ENCODE results near the gene PYROXD2. TPM values are rescaled to one million over a fixed set of nuclear protein-coding genes. Genes with fewer than 3 reads are reported as not detected.

PYROXD2 gene
- total RNA-seq, 1 experiment from 2014 or later, result 2.2 TPM

DNA sequence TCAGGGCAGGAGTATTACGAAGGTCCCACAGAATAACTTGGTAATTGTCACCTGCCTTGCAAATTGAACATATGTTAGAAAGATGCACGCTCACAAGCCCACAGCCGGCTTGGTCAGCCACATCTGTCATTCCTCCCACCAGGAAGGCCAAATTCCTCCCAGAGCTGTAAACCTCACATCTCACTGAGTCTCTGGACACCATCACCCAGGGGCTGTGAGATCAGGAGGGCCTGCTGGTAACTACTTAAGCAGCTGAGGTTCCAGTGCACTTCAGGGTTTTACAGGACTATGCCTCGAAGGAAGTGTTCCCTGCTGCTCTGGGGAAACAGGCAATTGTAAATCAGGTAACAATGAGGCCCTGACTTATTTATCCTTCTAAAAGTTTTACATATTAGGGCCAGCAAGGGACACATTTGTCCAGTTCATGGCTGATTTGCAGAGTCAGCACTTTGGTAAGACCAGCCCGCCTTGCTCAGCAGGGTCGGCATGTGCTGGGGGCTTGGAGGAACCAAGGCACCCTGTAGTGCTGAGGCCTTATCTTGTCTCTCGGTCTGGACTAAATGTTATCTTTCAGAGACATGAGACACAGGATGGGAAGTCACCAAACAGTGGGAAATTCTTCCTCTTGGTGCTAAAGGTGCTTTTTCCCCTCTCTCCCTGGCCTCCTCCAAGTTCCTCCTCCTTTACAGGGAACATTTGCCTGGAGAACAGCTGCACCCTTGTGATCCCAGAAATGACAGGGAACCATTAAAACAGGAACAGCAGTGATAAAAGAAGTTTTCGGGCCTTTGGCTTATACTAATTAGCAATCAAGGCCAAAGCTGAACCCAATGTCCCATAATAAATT, 34.3 kb downstream of the PYROXD2 start:
- Mint-ChIP-seq H3K27ac (ENCODE audit: unreplicated experiment) (no peak overlapping the region), H3K27me3 (ENCODE audit: insufficient read depth, unreplicated experiment) (peaks cover 6% of the 10 kb centered on the region), H3K4me3 (ENCODE audit: unreplicated experiment) (no peak overlapping the region), H3K36me3 (ENCODE audit: insufficient read depth, unreplicated experiment) (no peaks in the 10 kb centered on the region), H3K9me3 (ENCODE audit: unreplicated experiment) (no peaks in the 10 kb centered on the region), H3K4me1 (ENCODE audit: low read depth, unreplicated experiment) (no peaks in the 10 kb centered on the region)
- no peaks in the 10 kb centered on the region for H3K9me3 ChIP-seq
- TF ChIP-seq, protein P1, sequence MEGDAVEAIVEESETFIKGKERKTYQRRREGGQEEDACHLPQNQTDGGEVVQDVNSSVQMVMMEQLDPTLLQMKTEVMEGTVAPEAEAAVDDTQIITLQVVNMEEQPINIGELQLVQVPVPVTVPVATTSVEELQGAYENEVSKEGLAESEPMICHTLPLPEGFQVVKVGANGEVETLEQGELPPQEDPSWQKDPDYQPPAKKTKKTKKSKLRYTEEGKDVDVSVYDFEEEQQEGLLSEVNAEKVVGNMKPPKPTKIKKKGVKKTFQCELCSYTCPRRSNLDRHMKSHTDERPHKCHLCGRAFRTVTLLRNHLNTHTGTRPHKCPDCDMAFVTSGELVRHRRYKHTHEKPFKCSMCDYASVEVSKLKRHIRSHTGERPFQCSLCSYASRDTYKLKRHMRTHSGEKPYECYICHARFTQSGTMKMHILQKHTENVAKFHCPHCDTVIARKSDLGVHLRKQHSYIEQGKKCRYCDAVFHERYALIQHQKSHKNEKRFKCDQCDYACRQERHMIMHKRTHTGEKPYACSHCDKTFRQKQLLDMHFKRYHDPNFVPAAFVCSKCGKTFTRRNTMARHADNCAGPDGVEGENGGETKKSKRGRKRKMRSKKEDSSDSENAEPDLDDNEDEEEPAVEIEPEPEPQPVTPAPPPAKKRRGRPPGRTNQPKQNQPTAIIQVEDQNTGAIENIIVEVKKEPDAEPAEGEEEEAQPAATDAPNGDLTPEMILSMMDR (IDR thresholded peaks at IDR 0.05; ENCODE audit: insufficient read depth in 1 of 2, low read depth in 1 of 2, low read length in 1 of 2, severe bottlenecking in 1 of 2, unreplicated experiment in 1 of 2), result no peak
- CTCF ChIA-PET, result no interaction called here
- H3K27me3 ChIP-seq (replicated peaks; ENCODE audit: control insufficient read depth, insufficient read depth, low read length), result no peaks in the 10 kb centered on the region
- H3K36me3 ChIP-seq (ENCODE audit: control insufficient read depth, insufficient read depth, low read length), result no peaks in the 10 kb centered on the region
- H3K4me1 ChIP-seq, result no peaks in the 10 kb centered on the region
- no peak for DNase-seq
- POLR2A ChIA-PET, result no interaction called here
- H3K4me3 ChIP-seq (ENCODE audit: low read depth, low read length), result no peak overlapping the region
- BruUV-seq (replicated peaks), result no TSS peak
- intact Hi-C loops (cut with micrococcal nuclease; ENCODE audit: unreplicated experiment), result no loop called here

DNA sequence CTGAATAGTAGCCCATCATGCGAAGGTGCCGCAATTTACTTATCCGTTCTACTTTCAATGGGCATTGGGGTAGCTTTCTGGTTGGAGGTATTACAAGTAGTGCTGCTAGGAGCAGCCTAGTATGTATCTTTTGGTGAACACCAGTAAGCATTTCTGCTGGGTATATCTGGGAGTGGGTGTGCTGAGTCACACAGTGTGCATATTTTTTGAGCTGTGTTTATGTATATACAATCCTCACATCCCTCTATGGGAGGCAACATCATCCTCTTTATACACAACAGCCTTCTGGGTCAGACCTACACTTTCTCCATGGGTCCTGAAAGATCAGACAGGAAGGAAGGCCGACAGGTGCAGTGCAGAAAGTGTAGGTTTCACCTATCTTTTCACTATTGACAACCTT, 36.3 kb downstream of the PYROXD2 start:
- no peaks in the 10 kb centered on the region for H3K36me3 Mint-ChIP-seq (ENCODE audit: insufficient read depth, unreplicated experiment)
- TF ChIP-seq, protein P1 (IDR thresholded peaks at IDR 0.05; ENCODE audit: insufficient read depth in 1 of 2, low read depth in 1 of 2, low read length in 1 of 2, severe bottlenecking in 1 of 2, unreplicated experiment in 1 of 2), result no peak
- Histone ChIP-seq H3K9me3 (no peaks in the 10 kb centered on the region), H3K36me3 (ENCODE audit: control insufficient read depth, insufficient read depth, low read length) (no peaks in the 10 kb centered on the region), H3K27me3 (replicated peaks; ENCODE audit: control insufficient read depth, insufficient read depth, low read length) (no peaks in the 10 kb centered on the region), H3K4me1 (no peaks in the 10 kb centered on the region), H3K4me3 (ENCODE audit: low read depth, low read length) (no peak overlapping the region)
- ChIA-PET CTCF (no interaction called here), POLR2A (no interaction called here)
- H3K27ac Mint-ChIP-seq (ENCODE audit: unreplicated experiment), result no peak overlapping the region
- no peaks in the 10 kb centered on the region for H3K9me3 Mint-ChIP-seq (ENCODE audit: unreplicated experiment)
- no peak for DNase-seq
- BruUV-seq (replicated peaks), result no TSS peak
- intact Hi-C loops (cut with micrococcal nuclease; ENCODE audit: unreplicated experiment), result no loop called here
- H3K4me1 Mint-ChIP-seq (ENCODE audit: low read depth, unreplicated experiment), result no peaks in the 10 kb centered on the region
- H3K27me3 Mint-ChIP-seq (ENCODE audit: insufficient read depth, unreplicated experiment), result peaks cover 9% of the 10 kb centered on the region
- no peak overlapping the region for H3K4me3 Mint-ChIP-seq (ENCODE audit: unreplicated experiment)

DNA sequence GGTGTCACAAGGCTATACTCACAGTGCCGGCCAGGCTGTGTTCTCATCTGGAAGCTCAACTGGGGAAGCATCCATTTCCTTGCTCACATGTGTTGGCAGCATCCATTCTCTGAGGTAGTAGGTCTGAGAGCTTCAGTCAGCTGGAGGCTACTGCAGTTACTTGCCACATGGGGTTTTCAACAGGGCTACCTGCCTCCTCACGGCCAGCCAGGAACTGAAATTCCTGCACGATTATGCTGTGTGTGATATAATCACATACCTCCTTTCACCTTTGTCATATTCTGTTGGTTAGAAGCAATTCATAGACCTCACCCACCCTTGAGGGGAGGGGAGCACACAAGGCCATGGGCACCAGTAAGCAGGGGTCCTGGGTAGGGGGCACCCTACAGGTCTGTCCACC, 37.4 kb downstream of the PYROXD2 start:
- no peak overlapping the region for H3K4me3 Mint-ChIP-seq (ENCODE audit: unreplicated experiment)
- Histone ChIP-seq H3K27me3 (replicated peaks; ENCODE audit: control insufficient read depth, insufficient read depth, low read length) (no peaks in the 10 kb centered on the region), H3K36me3 (ENCODE audit: control insufficient read depth, insufficient read depth, low read length) (no peaks in the 10 kb centered on the region), H3K4me1 (no peaks in the 10 kb centered on the region), H3K4me3 (ENCODE audit: low read depth, low read length) (no peak overlapping the region), H3K9me3 (no peaks in the 10 kb centered on the region)
- no peak overlapping the region for H3K27ac Mint-ChIP-seq (ENCODE audit: unreplicated experiment)
- ChIA-PET CTCF (no interaction called here), POLR2A (no interaction called here)
- no peak for DNase-seq
- BruUV-seq (replicated peaks), result no TSS peak
- no peaks in the 10 kb centered on the region for H3K36me3 Mint-ChIP-seq (ENCODE audit: insufficient read depth, unreplicated experiment)
- H3K4me1 Mint-ChIP-seq (ENCODE audit: low read depth, unreplicated experiment), result no peaks in the 10 kb centered on the region
- peaks cover 9% of the 10 kb centered on the region for H3K27me3 Mint-ChIP-seq (ENCODE audit: insufficient read depth, unreplicated experiment)
- intact Hi-C loops (cut with micrococcal nuclease; ENCODE audit: unreplicated experiment), result no loop called here
- TF ChIP-seq, protein P1 (IDR thresholded peaks at IDR 0.05; ENCODE audit: insufficient read depth in 1 of 2, low read depth in 1 of 2, low read length in 1 of 2, severe bottlenecking in 1 of 2, unreplicated experiment in 1 of 2), result no peak
- H3K9me3 Mint-ChIP-seq (ENCODE audit: unreplicated experiment), result no peaks in the 10 kb centered on the region

All from Caco-2 (cell line).